A172 (cell line): Measurements from ENCODE around the gene GJA8. TPM values are rescaled to one million over a fixed set of nuclear protein-coding genes. Genes with fewer than 3 reads are reported as not detected.
A peak's percentile ranks its signal among the peaks of the same experiment; 100 is the strongest.
"Not testable (repeated sequence)": the region's sequence is repeated elsewhere in the genome, so short reads cannot be mapped to it uniquely, and the experiment has no call there.

Experiments used
- DNase-seq: peaks from one replicate; pipeline ENCODE4 v3.0.0-alpha.2; 2015; ENCODE audit warnings: low spot score
- total RNA-seq: library from RNA; depleted of rRNA; stranded (reverse); fragments of >200 nt; shearing (Covaris generic); gene quantifications from 2 replicates; pipeline ENCODE4 v1.2.3, GENCODE V29; 2014; rRNA removed

The GJA8 gene
- not detected in 2 replicates for total RNA-seq

GRCh38 chr1:147902253-147902845 is at the start of gene GJA8:
Gene GJA8, plus strand, starts transcription at chr1:147902795. Its CDS starts 5,161 bp downstream, at chr1:147907956.
- peak; percentile 67 for DNase-seq

DNA sequence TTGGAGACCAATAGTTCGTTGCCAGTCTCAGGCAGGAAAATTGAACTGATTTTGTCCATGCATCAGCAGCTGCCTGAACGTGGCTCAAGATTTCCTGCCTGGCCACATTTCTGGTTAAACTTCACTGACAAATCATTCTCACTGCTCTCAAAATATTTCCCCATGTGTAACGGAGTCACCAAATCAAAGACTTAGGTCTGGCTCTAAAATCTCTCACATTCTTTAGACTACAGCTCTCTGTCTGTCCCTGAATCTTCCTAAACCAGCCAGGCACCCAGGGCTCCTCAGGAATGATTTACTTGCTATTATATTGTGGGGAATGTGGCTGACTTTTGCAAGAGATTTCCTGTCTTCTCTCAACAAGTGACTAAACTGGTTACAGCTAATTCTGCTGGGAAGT is 49.2 kb upstream of the GJA8 start:
- DNase-seq: no peak

GRCh38 chr1:147854989-147855388 is 47.6 kb upstream of the GJA8 start:
- DNase-seq: not testable (repeated sequence)

DNA sequence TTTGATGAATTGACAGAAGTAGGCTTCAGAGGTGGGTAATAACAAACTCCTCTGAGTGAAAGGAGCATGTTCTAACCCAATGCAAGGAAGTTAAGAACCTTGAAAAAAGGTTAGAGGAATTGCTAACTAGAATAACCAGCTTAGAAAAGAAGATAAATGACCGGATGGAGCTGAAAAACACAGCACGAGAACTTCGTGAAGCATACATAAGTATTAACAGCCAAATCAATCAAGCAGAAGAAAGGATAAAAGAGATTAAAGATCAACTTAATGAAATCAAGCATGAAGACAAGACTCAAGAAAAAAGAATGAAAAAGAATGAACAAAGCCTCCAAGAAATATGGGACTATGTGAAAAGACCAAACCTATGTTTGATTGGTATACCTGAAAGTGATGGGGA is 46.6 kb upstream of the GJA8 start:
- DNase-seq: not testable (repeated sequence)

DNA sequence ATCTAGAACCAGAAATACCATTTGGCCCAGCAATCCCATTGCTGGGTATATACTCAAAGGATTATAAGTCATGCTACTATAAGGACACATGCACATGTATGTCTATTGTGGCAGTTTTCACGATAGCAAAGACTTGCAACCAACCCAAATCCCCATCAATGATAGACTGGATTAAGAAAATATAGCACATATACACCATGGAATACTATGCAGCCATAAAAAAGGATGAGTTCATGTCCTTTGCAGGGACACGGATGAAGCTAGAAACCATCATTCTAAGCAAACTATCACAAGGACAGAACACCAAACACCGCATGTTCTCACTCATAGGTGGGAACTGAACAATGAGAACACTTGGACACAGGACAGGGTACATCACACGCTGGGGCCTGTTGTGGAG is 35.4 kb upstream of the GJA8 start:
- DNase-seq: not testable (repeated sequence)

- DNase-seq: no peak
Observed at GRCh38 chr1:147878022-147878421, 24.6 kb upstream of the GJA8 start.

DNA sequence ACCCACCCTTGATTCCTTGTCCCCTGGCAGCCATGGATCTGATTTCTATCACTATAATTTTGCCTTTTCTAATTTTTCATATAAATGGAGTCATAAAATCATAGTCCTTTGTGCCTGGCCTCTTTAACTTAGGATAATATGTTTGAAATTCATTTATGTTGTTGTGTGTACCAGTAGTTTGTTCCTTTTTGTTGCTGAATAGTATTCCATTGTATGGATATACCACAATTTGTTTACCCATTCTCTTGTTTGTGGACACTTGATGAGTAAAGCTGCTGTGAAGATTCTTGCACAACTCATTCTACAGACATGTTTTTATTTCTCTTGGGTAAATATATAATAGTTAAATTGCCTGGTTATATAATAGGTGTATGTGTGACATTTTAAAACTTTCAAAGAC is 22.7 kb upstream of the GJA8 start:
- DNase-seq: no peak

DNA sequence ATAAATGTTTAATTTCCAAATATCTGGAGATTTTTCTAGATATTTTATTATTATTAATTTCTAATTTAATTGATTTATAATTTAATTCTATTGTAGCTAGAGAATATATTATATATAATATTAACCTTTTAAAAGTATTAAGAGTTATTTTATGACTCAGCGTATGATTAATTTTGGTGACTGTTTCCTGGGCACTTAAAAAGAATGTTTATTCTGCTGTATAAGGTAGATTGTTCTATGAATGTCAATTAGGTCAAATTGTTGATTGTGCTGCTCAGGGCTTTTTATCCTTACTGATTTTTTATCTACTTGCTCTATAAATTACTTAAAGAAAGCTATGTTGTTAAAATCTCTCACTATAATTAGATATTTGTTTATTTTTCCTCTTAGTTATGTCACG is 20.1 kb upstream of the GJA8 start:
- no peak for DNase-seq

DNA sequence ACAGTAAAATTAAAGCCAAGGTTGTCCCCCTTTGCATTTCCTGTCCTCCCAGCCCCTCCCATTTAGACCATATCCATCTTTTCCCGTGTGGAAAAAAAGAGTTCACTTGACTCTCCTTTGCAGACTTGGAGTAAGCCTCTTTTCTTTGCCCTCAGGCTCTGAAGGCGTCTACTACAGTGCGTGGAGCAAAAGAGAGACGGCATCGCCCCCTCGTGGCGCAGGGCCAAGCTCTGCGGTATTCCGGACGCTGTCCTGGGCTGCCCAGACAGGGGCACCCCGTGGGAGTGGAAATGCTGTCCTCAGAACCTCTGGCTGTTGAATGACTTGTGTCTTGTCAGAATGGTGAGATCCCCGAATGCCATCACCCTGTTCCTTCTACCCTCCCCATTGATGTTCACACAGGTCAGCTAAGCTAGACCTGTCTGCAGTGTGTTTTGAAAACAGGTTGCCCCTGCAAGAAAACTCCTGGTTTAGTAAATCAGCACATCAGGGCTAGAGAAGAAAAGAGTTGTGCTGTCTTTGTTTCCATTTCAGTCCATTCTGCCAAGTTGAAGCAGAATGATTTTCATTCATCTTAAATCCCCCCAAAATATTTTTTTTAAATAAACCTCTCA is 12.3 kb upstream of the GJA8 start:
- DNase-seq: peak; percentile 56

DNA sequence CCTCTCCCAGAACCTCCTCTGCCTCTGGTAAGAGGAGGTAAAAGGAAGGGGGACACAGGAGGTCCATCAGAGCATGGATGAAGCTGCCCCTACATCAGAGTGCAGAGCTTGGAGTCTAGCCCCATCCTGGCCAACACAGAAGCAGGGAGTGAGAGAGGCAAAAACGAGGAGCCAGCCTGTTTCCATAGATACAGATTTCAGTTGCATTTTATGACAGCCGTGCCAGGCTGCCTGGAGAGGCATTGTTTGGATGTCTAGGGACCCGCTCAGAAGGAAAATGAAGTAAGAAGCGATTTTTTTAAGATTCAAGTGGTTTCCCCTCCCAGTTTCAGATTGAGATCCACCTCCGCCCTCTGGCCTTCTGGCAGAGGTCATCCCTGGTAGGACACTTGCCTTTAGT is 11.5 kb upstream of the GJA8 start:
- DNase-seq: no peak

- no peak for DNase-seq
Observed at GRCh38 chr1:147892216-147892615, 10.4 kb upstream of the GJA8 start.

- DNase-seq: peak; percentile 39
Observed at GRCh38 chr1:147892731-147893214, 9.8 kb upstream of the GJA8 start.

- no peak for DNase-seq
Observed at GRCh38 chr1:147895123-147895522, 7.5 kb upstream of the GJA8 start.

DNA sequence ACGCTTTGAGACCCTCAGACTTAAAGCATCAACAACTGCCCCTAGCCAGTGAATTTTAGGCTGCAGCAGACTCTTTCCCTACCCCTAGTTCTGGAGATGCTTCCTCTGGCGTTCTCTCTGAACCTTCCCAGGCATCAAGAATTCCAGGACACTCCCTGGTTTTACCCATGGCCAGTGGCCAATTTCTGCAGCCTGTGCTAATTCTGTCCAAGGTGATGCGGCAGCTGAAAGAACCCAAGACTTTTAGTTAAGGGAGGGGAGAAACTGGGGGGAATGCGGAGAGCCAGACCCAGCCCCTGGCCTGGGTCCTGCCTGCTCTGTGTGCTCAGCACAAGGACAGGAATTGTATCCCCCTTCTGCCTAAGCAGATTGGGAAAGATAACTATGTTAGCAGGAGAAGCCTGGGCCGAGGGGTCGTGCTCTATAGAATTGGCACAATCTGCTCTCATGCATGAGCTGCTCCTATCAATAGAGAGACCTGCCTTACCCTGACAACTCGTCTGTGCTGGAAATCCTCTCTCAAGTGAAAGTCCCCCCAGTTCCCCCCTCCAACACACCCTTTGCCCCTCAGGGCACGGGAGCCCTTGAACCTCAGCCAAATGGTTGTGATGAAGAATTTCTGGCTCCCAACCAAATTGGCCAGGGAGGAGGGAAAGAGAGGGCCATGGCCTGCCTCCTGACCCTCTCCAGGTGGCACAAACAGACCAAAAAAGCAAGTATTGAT is 5.4 kb upstream of the GJA8 start:
- DNase-seq: no peak

- DNase-seq: no peak
Observed at GRCh38 chr1:147897789-147898188, 4.8 kb upstream of the GJA8 start.

DNA sequence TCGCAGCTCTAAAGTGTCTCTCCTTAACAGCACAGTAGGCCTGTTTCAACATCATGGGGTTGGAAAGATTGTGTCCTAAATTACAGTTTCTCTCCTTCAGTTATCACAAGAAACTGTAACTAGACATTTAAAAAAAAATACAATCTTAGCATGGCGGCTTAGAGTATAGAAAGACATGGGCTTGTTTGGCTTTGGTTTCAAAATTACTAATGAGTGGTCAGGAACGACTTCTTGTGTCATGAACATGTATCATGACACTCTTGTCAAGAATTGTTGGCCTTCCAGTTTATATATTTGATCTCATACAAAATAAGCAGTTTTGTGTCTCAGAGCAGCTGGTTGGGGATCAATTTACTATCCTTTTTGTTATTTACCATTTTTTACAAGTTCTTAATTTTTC is 2.1 kb downstream of the GJA8 start:
- no peak for DNase-seq

DNA sequence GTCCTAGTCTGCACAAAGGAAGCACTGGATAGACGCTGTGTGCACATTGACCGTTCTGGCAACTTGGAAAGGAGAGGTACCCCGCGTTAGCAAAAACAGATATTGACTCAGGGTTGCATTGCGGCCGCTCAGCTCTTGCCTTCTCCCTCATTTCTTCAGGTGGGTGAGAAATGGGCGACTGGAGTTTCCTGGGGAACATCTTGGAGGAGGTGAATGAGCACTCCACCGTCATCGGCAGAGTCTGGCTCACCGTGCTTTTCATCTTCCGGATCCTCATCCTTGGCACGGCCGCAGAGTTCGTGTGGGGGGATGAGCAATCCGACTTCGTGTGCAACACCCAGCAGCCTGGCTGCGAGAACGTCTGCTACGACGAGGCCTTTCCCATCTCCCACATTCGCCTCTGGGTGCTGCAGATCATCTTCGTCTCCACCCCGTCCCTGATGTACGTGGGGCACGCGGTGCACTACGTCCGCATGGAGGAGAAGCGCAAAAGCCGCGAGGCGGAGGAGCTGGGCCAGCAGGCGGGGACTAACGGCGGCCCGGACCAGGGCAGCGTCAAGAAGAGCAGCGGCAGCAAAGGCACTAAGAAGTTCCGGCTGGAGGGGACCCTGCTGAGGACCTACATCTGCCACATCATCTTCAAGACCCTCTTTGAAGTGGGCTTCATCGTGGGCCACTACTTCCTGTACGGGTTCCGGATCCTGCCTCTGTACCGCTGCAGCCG is 5.4 kb downstream of the GJA8 start:
- DNase-seq: no peak

GRCh38 chr1:147912553-147912952 is 10.0 kb downstream of the GJA8 start:
- no peak for DNase-seq

DNA sequence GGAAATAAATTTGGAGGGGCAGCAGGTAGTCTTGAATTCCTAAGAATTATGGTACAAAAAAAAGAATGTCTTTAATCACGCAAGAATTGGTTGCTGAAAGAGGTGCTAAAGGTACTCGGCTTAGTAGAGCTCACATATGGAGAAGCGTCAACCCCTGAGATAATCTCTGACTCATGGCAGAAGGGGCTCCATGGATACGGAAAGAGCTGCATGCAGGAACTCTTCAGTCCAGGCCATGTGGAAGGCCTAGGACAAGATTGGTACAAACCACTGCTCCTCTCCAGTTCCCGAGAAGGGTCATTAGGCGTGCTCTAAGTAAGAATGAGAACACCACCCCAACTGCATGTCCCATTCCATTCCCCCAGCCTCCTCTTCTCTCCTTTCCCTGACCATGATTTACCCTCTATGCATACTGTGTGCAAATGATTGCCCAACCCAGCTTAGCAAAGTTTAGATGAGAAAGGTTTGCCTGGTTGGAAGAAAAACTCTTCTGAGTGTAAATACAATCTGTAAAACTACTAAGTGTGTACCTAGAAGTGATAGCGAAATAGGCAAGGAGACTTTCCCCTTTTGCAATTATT is 10.9 kb downstream of the GJA8 start:
- no peak for DNase-seq

GRCh38 chr1:147919896-147920295 is 17.3 kb downstream of the GJA8 start:
- no peak for DNase-seq

GRCh38 chr1:147924813-147925212 is 22.2 kb downstream of the GJA8 start:
- DNase-seq: no peak

- not testable (repeated sequence) for DNase-seq
Observed at GRCh38 chr1:147927215-147927614, 24.6 kb downstream of the GJA8 start.
